Stomach (tissue), 4 donors: ENCODE measurements around the gene CHN2.

Experiments used
- CTCF ChIP-seq, 7 experiments: fragments of 450-650 bp in 4 of 7; fragments of 200-600 bp in 3 of 7; sonication (generic) in 3 of 7; IDR thresholded peaks; one replicate each; pipeline ENCODE4 v1.5.1; 2016 to 2019; ENCODE audit warnings: antibody characterized with exemption in 7 of 7, control low read depth in 2 of 7, mild to moderate bottlenecking in 1 of 7
- EP300 ChIP-seq: sonication (generic); formaldehyde crosslinking; IDR thresholded peaks from one replicate; pipeline ENCODE4 v1.6.1; 2017; ENCODE audit warnings: antibody characterized with exemption
- POLR2A ChIP-seq, 4 donors: fragments of 450-650 bp; IDR thresholded peaks; one replicate each; pipeline ENCODE4 v1.6.1; 2016; ENCODE audit warnings: antibody characterized with exemption in 4 of 4, control low read depth in 2 of 4, mild to moderate bottlenecking in 1 of 4, moderate library complexity in 1 of 4
- POLR2AphosphoS5 ChIP-seq, 3 donors: sonication (generic); formaldehyde crosslinking; IDR thresholded peaks; one replicate each; pipeline ENCODE4 v1.6.1; 2016; ENCODE audit warnings: antibody characterized with exemption in 3 of 3

- TF ChIP-seq CTCF (IDR thresholded peaks at IDR 0.05) (no peak), POLR2AphosphoS5 (IDR thresholded peaks at IDR 0.05) (no peak), POLR2A (IDR thresholded peaks at IDR 0.05) (no peak), EP300 (no peak)
These were observed 45.5 kb upstream of the CHN2 start for GRCh38 chr7:29149036-29149435.
